ENCODE measurements around the gene STAU1. TPM values are rescaled to one million over a fixed set of nuclear protein-coding genes. Genes with fewer than 3 reads are reported as not detected.
A peak's percentile ranks its signal among the peaks of the same experiment; 100 is the strongest.
"Not testable (repeated sequence)": the region's sequence is repeated elsewhere in the genome, so short reads cannot be mapped to it uniquely, and the experiment has no call there.

Gene STAU1
- total RNA-seq, 1 experiment from 2014 or later: 59.1 TPM

- no peak for DNase-seq (ENCODE audit: low spot score)
Observed at GRCh38 chr20:49166534-49167449, 21.3 kb downstream of the STAU1 start.

- no peak for DNase-seq (ENCODE audit: low spot score)
Observed at GRCh38 chr20:49165611-49166010, 22.5 kb downstream of the STAU1 start.

- no peak for DNase-seq (ENCODE audit: low spot score)
Observed at GRCh38 chr20:49163696-49164095, 24.4 kb downstream of the STAU1 start.

- no peak for DNase-seq (ENCODE audit: low spot score)
Observed at GRCh38 chr20:49161428-49162152, 26.5 kb downstream of the STAU1 start.

GRCh38 chr20:49160057-49160929 lies 27.8 kb downstream of the STAU1 start:
- DNase-seq (ENCODE audit: low spot score): no peak

- no peak for DNase-seq (ENCODE audit: low spot score)
Observed at GRCh38 chr20:49157146-49157545, 31.0 kb downstream of the STAU1 start.

GRCh38 chr20:49156481-49156880 lies 31.7 kb downstream of the STAU1 start:
- no peak for DNase-seq (ENCODE audit: low spot score)

- DNase-seq (ENCODE audit: low spot score): no peak
Observed at GRCh38 chr20:49151436-49151835, 36.7 kb downstream of the STAU1 start.

- DNase-seq (ENCODE audit: low spot score): no peak
Observed at GRCh38 chr20:49149281-49150045, 38.7 kb downstream of the STAU1 start.

- no peak for DNase-seq (ENCODE audit: low spot score)
Observed at GRCh38 chr20:49148601-49149000, 39.5 kb downstream of the STAU1 start.

- no peak for DNase-seq (ENCODE audit: low spot score)
Observed at GRCh38 chr20:49147296-49147695, 40.8 kb downstream of the STAU1 start.

- no peak for DNase-seq (ENCODE audit: low spot score)
Observed at GRCh38 chr20:49146442-49147225, 41.5 kb downstream of the STAU1 start.

- no peak for DNase-seq (ENCODE audit: low spot score)
Observed at GRCh38 chr20:49140834-49141233, 47.3 kb downstream of the STAU1 start.

GRCh38 chr20:49140411-49140810 lies 47.7 kb downstream of the STAU1 start:
- no peak for DNase-seq (ENCODE audit: low spot score)

- no peak for DNase-seq (ENCODE audit: low spot score)
Observed at GRCh38 chr20:49138431-49138830, 49.7 kb downstream of the STAU1 start.

GRCh38 chr20:49136817-49137571 lies 51.1 kb downstream of the STAU1 start:
- DNase-seq (ENCODE audit: low spot score): no peak

GRCh38 chr20:49134797-49135196 lies 53.3 kb downstream of the STAU1 start:
- DNase-seq (ENCODE audit: low spot score): not testable (repeated sequence)

- no peak for DNase-seq (ENCODE audit: low spot score)
Observed at GRCh38 chr20:49133571-49133970, 54.6 kb downstream of the STAU1 start.

GRCh38 chr20:49132995-49133478 lies 55.1 kb downstream of the STAU1 start:
- DNase-seq (ENCODE audit: low spot score): peak; percentile 94
